Putamen (tissue), 1 donor: ENCODE data around the gene ZDHHC3.

Experiments used
- DNase-seq: peaks from one replicate; pipeline ENCODE4 v3.0.0-alpha.2; 2016; ENCODE audit warnings: low spot score

ZDHHC3 gene

DNA sequence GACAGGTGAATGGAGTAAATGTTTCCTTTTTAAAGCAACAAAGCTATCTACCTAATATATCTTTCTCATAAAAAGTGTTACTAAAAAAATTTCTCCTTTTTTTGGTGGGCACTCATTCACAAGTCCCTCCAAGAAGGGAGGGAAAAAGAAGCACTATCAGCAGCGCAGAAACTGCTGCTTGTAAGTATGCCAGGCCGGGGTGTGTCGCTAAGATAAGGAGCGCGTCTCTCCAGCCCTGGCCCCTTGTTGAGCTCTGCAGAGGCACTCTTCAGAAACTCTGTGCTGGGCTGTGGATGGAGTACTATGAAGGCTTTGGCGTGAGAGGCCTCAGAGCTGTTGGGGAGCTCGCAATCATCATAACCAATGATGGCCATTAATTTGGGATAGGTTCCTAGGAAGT lies 49.1 kb downstream of the ZDHHC3 start:
- no peak for DNase-seq

DNA sequence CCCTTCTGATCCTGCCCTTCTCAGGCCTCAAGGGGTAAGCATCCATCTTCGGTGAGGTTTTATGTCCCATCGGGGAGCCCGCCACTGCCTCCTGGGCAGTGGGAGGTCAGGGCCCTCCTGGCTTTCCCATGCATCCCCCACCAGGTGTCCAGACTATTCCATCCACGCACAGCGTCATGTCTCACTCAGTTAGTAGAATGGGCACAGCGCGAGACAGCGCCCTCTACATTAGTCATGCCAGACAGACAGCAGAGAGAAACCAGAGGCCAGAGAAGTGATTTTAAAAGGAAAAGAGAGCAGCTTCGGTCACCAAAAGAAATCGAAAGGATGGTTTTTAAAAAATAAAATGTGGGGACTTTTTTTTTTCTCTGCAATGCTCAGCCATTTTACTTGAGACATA lies 49.8 kb downstream of the ZDHHC3 start:
- DNase-seq, result no peak

DNA sequence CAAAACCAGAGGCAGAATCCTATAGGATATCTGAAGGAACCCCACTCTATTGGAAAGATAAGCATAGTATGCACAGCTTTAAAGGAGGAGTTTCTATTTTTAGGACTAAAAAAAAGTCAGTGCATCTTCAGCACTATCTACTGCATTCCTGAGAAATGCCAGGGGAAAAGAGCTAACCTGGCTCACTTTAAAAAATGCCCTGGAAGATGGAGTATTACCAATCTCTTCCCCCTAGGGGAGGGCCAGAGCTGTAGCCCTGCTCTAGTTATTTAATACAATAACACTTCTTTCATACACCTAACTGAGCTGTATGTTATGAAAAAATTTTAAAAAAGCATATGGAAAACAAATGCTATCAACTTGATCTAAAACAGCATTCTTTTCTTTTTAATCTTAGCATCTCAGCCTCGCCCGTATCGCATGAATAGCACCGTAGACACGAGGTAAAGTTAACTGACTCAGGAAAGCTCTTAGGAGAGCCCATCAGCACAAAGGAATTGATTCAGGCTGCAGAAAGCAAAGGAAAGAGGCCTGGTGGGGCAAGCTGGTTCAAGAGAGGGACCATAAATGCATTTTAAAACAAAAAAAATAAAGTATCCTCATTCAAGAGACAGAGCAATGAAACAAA lies 51.4 kb downstream of the ZDHHC3 start:
- no peak for DNase-seq

DNA sequence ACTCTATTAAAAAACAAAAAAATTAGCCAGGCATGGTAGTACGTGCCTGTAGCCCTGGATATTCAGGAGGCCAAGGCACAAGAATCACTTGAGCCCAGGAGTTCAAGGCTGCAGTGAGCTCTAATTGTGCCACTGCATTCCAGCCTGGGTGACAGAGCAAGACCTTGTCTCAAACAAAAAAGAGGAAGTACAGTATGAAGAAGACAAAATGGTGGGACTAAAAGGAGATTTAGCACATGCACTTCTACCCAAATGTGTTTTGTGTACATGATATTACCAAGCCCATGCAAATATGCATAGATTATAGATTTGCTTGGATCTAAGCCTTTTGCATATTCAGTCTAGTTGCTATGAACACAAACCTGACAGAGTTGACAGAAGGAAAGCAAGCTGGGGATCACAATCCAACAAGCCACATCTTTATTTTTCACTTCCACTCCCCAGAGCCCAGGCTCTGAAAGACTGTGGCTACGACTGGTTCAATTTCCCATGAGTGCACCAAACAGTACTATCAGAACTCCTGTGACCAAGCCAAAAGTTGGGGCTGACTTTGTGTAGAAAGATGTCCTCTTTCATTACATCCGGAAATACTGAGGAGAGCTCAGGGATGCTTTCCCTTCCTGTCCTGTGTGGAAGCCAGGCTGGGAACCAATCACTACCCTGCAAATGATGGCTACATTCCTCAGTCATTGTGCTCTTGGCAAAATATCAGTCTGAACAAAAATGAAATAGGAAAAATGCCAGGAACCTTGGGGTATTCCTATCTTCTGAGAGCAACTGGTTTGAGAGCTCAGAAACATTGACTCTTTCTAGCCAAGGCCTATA lies 52.1 kb downstream of the ZDHHC3 start:
- DNase-seq, result no peak

DNA sequence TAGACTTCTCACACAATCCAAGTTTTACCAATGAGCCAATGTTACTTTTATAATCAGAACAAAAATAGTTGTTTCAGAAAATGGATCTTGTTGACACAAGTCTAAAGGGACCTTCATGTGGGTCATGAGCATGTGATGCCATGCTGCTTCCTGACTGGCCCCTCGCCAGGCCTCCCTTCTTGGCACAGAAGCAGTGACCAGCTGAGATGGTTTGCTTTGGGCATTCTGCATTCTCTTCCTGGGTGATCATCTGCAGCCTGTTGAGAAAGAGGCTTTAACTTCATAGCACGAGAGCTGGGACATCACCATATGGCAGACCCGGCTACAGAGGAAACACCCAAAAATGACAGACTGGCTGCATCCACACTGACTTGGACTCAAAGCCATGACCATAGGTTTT lies 55.9 kb downstream of the ZDHHC3 start:
- DNase-seq, result no peak

DNA sequence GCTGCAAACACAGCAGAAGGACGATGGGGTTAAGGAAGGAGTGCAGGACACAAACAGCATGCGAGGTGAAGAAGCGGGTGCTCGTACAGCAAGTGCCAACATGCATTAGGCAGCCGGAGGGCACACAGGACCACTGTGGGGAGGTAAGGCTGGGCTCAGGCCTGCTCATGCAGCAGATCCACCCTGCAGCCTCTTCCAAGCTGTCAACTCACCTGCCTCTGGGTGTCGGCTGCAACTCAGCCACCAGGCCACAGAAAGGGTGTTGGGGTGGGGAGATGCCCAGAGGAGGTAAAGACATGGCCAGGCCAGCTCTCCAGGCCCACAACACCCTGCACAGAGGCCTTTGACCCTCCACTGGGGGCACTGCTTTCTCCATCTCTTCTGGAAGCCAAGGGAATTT lies 57.4 kb downstream of the ZDHHC3 start:
- no peak for DNase-seq

DNA sequence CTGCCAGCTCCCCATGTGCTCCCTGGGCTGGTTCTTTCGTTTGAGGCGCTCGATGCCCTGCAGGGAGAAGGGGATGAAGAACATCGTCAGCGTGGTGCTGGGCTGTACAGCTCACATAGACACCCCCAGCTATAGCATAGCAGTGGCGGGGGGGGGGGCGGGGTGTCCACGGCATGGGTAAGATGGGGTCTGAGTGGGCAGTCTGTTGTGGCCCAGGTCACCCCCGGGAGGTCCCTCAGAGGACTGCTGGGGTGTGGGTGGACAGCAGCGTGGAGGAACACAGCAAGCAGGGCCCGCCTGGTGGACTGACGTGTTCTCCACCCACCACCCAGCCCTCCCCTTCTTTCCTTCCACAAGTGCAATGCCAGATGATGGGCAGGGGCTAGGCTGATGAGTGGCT lies 57.9 kb downstream of the ZDHHC3 start:
- no peak for DNase-seq

DNA sequence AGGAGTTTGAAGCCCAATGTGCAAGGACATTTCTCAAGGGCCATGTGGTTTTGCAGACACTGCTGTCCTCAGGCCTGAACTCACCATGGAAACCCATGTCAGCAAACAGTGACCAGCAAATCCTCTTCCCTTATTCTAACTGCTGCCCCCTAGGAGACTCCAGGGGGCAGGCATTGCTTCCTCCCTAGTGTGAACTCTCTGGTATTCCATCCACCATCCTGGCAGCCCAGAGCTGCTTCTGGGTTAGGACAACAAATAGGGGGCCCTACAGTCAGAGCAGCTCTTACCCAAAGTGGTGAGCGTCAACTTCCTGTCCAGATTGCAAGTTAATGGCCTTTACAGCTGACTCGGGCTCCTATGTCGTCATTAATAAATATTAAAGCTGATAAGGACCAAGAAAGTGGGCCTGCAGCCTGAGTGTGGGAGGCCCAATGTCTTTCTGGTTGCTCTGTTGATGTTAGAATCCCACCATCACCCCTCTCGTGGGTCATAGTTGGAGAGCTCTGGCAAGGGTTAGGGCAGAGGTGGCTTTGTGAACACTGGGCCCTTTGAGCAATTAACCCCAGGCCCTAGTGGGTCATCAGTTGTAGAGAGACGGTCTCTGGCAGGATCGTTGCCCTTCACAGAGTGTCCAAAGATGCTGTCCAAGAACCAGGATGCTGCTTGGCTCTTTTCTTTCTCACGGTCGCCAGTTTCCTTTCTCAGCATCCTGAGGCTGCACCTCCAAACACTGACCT lies 60.1 kb downstream of the ZDHHC3 start:
- no peak for DNase-seq

DNA sequence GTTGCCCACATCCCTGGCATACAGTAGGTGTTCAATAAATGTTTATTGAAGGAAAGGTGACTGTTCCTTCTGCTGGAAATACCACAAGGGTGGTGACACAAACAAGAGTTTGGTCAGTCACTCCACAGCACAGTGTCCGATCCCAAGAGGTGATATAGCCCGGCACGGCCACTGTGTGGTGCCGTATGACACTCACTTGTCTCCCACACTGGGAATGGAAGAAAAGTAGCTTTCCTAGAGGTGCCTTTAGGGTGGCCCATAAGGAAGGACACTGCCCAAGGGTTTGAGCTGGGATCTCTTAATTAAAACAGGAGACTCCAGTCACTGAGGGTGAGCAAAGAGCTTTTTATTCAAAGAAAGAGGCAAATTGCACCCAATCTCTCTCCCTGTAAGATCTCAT lies 61.0 kb downstream of the ZDHHC3 start:
- no peak for DNase-seq

DNA sequence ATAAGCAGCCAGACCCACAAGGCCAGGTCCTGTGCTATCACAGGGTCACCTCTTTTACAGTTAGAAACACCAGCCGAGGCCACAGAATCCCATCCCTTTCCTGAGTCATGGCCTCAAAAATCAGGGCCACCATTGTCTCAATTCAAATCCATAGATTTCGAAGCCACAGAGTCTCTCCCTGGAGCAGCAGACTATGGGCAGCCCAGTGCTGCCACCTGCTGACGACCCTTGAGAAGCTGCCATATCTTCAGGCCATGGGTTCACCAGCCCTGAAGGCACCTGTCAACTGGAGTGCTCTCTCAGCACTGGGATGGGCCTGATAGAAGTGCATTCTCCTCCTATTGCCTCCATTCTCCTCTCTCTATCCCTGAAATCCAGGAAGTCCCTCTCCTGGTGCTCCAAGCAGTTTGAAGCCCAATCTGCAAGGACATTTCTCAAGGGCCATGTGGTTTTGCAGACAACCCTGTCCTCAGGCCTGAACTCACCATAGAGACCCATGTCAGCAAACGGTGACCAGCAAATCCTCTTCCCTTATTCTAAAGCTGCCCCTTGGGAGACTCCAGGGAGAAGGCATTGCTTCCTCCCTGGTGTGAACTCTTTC lies 62.0 kb downstream of the ZDHHC3 start:
- DNase-seq, result peak; percentile 49

DNA sequence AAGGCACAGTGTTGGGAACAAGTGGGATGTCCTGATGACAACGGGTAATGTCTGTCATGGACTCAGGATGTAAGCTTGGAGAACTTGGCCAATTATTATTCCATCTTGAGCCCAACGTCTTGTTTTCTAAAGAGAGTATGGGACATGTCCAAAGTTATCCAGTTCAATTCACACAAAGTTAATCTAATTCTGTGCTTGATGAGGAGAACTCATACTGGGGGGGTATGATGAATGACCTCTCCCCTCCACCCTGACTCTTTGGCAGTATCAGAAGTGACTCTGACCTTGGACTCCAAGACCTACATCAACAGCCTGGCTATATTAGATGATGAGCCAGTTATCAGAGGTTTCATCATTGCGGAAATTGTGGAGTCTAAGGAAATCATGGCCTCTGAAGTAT lies 65.3 kb downstream of the ZDHHC3 start:
- DNase-seq, result no peak

DNA sequence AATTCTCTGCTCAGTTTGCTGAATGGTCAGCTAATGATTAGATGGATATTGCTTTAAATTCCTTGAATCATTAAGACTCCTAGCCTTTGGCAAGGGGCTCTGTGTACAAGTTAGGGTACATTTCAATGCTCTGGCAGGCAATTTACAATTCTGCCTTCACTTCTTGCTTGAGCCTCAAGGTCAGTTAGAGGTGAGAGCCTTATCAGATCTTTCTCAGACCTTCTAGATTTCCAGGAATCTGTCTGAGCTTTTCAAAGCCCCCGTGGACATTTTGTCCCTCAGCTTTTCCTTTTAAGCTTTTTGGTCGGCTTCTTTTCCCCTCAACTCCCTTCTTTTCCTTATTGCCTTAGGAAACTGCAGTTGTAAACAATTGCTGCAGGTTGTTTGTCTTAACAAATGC lies 66.9 kb downstream of the ZDHHC3 start:
- no peak for DNase-seq

DNA sequence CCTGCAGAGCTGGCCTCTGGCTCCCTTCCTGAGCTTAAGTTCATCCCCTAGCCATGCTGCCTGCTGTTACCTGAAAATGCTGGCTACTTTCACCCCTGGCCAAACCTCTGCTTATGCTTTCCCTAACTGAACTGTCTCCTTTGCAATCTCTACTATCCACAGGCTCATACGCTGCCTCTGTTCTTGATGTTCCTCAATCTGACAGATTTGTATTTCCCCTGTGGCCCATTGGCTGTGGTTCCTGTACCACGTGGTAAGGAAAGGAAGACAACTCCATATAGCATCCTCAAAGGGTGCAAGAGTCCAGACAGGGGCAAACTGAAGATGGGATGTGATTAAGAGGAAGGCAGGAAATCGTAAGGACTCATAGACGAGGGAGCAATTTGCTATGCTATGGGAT lies 68.4 kb downstream of the ZDHHC3 start:
- DNase-seq, result no peak

DNA sequence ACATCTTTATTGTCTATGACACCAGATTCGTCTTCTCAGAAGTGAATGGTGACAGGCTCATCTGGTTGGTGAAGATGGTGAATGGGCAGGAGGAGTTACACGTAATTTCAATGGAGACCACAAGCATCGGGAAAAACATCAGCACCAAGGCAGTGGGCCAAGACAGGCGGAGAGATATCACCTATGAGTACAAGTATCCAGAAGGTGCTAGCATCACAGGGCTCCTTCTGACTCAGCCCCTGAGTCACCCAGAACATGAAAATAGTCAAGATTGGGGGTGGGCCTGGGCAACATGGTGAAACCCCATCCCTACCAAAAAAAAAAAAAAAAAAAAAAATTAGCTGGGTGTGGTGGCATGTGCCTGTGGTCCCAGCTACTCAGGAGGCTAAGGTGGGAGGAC lies 69.0 kb downstream of the ZDHHC3 start:
- no peak for DNase-seq

DNA sequence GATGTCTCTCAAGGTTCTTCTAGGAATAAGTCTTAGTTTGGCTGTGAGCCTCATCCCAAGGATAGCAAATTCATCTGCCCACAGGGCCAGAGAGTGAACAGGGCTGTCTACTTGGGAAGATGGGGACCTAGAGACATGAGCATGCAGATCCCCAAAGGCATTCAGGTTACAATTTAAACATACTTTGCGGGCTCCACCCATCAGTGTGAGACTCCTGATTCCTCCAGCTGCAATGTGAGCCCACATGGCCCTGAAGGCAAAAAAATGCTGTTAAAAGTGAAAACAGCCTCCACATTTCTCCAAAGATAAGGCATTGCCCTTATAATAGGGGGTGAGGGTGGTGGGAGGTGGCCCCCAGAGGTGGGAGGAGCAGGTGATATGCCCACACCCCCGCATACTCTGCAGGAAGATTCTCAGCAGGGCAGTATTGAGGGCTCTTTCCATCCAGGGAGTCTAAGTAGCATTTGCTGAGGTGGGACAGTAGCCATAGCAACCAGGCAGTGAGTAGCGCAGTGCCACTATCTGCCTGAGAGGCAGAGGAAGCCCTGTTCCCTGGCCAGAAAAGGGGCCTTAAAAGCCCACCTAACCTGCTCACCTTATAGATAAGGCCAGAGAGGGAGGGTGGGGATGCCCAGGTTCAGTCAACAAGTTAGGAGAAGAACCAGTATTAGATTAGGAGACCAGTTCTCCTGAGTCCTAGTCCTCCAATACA lies 70.4 kb downstream of the ZDHHC3 start:
- no peak for DNase-seq

DNA sequence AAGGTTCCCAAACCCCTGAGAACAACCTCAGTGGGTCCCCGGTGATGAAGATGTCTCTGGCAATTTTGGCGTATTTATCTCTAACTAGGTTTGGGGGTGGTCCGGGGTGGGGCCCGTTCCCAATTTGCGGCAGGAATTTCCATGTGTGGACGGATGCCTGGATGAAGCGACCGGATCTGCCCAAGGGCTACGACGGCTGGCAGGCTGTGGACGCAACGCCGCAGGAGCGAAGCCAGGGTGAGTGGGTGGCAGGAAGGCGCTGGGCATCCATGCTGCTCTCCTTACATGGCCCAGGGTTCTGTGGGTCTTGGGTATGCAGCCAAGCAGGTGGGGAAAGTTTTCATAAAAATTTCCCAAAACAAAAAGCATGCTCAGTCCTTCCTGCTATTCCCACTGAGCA lies 72.2 kb downstream of the ZDHHC3 start:
- no peak for DNase-seq

DNA sequence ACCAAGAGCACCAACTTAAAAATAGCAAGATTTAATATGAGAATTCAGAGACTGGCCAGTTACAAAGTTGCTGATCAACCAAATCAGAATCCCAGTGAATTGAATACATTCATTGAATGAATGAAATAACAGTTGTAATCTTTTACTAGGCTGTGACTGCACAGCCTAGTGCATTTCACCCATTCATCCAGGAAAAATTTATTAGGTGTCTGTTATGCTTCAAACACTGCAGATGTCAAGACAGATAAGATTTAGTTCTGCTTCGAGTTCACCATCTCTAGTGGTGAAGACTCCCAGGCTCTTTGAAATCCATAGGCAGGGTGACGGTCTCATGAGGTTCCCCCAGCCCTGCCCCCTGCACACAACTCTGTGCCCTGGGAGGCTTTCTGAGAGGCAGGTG lies 72.7 kb downstream of the ZDHHC3 start:
- DNase-seq, result no peak

DNA sequence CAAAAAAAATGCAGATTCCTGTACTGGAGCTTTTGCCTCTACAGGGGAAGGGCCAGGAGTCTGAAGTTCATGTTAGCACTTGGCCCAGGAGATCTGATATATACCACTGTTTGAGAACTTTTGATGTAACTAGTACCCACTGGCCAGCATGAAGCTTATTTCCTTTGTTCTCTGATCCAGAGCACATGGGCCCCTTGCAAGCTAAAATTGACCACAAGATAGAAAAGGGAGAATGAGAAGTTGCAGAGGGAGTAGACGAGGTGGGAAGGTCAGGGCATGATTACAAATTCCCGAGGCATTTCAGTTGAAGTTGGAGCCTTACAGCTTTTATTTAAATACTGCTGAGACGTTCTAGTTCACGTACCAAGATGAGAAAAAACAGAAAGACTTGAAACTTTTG lies 73.3 kb downstream of the ZDHHC3 start:
- no peak for DNase-seq

DNA sequence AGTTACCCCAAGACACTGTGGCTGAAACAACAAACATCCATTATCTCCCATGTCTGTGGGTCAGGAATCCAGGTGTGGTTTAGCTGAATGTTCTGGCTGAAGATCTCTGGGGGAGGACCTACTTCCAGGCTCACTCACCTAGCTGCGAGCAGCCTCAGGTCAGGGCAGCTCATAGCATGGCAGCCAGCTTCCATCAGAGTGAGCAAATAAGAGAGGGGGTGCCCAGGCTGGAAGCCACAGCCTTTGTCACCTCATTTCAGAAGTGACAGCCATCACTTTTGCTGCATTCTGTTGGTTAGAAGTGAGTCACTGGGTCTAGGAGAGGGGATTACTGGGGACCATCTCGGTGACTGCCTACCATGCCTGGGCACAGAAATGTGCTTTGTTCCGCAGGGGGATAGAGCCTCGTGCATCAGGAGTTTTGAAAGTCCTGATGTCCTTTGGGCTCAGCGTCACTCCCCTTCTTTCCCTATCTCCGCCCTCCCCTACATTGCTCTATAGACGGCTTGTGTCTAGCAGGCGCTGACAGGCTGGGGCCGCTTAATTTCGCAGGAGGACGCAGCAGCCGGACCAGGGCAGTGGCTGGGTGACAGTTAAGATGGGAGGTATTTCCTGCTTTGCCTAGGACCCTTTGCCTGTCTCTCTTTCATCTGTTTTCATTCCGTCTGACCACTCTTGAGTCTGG lies 76.1 kb downstream of the ZDHHC3 start:
- DNase-seq, result no peak

DNA sequence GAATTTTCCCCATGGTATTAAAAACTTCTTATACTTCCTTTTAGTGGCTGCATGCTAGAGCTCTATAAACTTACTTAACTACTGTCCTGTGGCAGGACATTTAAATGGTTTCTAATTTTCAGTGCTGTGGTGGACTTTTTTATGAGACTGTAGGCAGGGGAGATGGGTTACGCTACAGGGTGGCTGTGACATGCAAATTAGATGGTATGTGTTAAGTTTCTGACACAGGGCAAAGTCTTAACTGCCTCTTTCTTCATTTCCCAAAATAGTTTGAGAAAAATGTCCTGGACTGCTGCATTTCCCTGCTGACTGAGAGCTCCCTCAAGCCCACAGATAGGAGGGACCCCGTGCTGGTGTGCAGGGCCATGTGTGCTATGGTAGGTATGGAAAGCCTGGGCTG lies 79.5 kb downstream of the ZDHHC3 start:
- DNase-seq, result no peak

DNA sequence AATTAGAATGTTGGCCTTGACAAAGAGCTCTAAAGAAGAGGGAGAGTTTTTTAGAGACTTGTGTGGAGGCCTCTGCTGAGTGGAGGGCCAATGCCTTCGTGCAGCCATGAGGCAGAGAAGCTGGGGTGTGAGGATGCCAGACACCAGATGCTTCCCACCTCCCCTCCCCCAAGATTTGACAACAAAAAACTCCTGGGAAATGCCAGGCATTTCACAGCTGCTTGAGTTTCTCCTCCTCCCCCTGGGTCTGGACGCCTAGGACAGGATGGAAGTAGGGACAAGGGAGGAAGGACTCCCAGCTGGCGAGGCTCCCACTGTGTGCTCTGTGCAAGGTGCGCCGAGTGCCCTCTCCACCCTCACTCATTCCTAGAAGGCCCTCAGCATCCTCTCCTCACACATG lies 81.5 kb downstream of the ZDHHC3 start:
- DNase-seq, result no peak

DNA sequence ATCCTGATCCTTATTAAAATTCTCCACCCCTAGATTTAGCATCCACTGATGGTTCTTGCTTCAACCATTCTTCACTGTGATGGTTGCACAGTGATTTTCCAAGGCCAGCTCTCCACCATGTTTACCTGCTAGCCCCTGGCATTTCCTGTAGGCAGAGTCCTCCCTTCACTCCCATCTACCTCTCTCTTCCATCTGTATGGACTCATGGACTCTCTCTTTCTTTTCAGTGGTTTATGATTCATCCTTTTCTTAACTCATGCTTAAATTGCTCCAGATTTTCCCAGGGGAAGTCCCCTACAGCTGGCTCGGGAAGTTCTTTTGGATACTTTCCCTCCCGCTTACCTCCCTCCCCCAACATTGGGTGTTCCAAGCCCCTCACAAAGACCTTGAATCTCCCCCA lies 82.9 kb downstream of the ZDHHC3 start:
- no peak for DNase-seq
